Adrenal gland (tissue), 5 donors: ENCODE data around the gene SEMA3A.

Experiments used
- POLR2A ChIP-seq, 2 donors: fragments of 450-650 bp; IDR thresholded peaks; one replicate each; pipeline ENCODE4 v1.6.1; 2017; ENCODE audit warnings: antibody characterized with exemption in 2 of 2, mild to moderate bottlenecking in 2 of 2, moderate library complexity in 1 of 2
- TF ChIP-seq, protein P1 (sequence below), 6 experiments: fragments of 450-650 bp in 4 of 6; fragments of 200-600 bp in 2 of 6; sonication (generic) in 1 of 6; IDR thresholded peaks; 1 replicate in 5 of 6; 2 replicates in 1 of 6; pipeline versions ENCODE4 v1.5.1 to v1.8.0; 2016 to 2021; ENCODE audit warnings: antibody characterized with exemption in 6 of 6, mild to moderate bottlenecking in 2 of 6, moderate library complexity in 1 of 6
- donor health status: DM: no; HTN: no; CAD: no.

DNA sequence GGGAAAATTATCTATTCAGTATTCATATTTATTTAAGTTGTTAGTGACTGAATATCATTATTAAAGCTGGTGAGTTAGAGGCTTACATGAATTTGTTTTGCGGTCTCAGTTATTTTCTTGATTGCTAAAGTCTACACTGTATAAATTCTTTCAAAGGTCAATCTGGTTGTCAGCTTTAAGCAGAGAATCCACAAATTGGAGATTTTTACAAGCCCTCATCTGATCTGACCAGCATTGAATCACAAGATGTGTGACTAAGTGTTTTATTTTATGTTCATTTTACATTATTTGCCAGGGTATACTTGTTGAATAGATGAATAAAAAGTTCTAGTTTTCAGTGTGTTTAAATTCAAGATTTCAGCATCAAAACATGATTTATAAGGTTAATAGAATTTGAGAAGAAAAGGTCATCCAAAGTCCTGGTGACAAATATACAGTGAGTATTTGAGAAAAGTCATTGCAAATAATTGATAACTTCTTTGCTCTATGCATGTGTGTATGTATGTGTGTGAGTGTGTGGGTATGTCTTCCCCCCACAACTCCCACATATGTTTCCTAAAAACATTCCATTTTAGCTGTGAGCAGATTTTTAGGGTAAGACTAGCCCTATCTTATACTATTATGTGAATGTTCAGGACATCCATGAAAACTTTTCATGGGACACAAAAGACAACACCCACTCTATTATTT is 4.4 kb downstream of the SEMA3A start:
- TF ChIP-seq, protein P1, sequence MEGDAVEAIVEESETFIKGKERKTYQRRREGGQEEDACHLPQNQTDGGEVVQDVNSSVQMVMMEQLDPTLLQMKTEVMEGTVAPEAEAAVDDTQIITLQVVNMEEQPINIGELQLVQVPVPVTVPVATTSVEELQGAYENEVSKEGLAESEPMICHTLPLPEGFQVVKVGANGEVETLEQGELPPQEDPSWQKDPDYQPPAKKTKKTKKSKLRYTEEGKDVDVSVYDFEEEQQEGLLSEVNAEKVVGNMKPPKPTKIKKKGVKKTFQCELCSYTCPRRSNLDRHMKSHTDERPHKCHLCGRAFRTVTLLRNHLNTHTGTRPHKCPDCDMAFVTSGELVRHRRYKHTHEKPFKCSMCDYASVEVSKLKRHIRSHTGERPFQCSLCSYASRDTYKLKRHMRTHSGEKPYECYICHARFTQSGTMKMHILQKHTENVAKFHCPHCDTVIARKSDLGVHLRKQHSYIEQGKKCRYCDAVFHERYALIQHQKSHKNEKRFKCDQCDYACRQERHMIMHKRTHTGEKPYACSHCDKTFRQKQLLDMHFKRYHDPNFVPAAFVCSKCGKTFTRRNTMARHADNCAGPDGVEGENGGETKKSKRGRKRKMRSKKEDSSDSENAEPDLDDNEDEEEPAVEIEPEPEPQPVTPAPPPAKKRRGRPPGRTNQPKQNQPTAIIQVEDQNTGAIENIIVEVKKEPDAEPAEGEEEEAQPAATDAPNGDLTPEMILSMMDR (IDR thresholded peaks at IDR 0.05) = no peak
- no peak for TF ChIP-seq POLR2A (IDR thresholded peaks at IDR 0.05)
